HG03066 (cell line): ENCODE measurements around the gene RNF13.
"Not testable (repeated sequence)": the region's sequence is repeated elsewhere in the genome, so short reads cannot be mapped to it uniquely, and the experiment has no call there.

Experiments
- ATAC-seq: cut with Tn5 transposase; IDR thresholded peaks from one replicate; pipeline ENCODE4 v1.9.1; 2021; ENCODE audit warnings: low read depth; ENCODE audit not compliant: unreplicated experiment

Gene RNF13

DNA sequence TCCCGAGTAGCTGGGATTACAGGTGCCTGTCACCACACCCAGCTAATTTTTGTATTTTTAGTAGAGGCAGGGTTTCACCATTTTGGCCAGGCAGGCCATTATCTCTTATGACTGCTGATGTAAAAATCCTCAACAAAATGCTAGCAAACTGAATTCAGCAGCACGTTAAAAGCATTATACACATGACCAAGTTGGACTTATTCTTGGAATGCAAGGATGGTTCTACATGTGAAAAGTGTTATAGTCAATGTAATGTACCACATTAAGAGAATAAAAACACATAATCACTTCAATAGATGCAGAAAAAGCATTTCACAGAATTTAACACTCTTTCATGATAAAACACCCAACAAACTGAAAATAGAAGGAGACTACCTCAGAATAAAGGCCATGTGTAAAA is 20.2 kb downstream of the RNF13 start:
- no peak for ATAC-seq

DNA sequence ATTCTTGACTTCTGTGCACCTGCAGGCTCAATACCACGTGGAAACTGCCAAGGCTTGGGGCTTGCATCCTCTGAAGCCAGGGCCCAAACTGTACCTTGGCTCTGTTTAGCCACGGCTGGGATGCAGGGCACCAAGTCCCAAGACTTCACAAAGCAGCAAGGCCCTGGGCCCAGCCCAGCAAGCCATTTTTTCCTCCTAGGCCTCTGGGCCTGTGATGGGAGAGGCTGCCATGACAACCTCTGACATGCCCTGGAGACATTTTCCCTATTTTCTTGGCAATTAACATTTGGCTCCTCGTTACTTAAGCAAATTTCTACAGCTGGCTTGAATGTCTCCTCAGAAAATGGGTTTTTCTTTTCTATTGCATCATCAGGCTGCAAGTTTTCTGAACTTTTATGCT is 25.5 kb downstream of the RNF13 start:
- ATAC-seq = not testable (repeated sequence)

- ATAC-seq = not testable (repeated sequence)
Measured at GRCh38 chr3:149839469-149839868, 26.5 kb downstream of the RNF13 start.

GRCh38 chr3:149839896-149840295 is 26.9 kb downstream of the RNF13 start:
- ATAC-seq = no peak

DNA sequence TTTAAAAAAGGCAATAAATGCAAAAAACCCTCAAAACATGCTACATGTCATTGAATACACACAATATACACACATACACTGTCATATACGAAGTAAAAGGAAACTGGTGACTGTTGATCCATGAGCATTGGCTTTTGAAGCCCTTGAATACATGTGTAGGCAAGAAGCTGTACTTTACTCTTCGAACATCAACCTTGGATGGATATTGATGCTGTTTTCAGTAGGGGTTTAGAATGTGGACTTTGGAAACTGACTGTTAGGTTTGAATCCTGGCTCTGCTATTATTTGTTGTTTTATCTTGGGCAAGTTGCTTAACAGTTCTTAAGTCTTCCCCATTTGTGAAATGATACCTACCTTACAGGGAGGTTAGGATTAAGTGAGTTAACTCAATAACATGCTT is 30.5 kb downstream of the RNF13 start:
- ATAC-seq = no peak

DNA sequence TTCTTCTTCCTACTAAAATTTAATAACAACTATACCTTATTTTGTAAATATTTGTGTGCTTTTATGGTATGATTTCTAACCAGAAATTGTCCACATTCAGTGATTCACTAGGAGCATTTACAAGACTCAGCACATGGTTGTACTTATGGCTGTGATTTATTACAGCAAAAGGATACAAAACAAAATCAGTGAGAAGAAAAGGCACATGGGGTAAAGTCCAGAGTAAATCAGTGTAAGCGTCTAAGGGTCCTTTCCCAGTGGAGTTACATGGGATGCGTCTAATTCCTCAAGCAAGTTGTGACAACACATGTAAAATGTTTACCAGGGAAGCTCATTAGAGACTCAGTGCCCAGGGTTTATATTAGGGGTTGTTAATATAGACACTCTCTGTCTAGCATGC is 31.1 kb downstream of the RNF13 start:
- ATAC-seq = no peak

DNA sequence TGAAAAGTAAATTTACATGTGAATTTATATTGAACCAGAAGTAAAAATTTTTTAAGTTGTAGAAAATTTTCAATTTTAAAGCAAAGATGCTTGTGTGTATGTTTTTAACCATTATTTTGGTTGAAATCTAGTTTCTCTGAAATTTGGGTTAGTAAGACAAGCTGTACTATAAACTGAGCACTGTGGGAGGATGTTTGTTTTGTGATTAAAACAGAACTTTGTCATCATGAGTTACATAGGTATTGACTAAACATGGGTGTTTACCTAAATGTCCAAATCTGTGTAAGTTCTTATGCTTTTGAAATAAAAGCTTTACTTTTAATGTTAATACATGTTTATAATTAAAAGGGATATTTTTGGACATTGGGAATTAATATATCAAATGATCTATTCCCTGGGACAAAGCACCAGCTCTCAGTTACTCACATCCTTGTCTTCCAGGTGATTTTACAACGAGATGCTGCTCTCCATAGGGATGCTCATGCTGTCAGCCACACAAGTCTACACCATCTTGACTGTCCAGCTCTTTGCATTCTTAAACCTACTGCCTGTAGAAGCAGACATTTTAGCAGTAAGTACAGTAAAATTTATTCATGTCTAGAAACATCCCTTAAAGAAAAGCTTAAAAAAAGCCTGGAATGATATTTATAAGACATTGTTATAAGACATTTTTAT is 32.7 kb downstream of the RNF13 start:
- no peak for ATAC-seq

DNA sequence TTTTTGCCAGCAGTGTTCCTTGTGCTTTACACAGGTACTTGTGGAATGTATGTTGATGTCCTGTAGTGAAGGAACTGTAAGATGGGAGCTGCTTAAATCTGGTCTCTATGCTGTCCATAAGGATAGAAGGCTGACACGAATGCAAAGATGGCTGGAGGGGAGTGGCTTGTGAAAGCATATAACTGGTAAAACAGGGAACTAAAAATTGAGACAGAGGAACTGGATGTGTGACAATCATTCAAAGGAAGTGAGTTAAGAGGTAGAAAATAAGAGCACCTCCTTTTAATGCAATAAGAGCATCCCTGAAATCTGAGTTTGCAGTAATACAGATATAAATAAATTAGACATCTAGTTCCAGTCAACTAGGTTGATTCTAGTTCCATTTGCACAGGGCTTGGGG is 35.2 kb downstream of the RNF13 start:
- ATAC-seq = no peak

GRCh38 chr3:149848688-149849087 is 35.7 kb downstream of the RNF13 start:
- no peak for ATAC-seq

DNA sequence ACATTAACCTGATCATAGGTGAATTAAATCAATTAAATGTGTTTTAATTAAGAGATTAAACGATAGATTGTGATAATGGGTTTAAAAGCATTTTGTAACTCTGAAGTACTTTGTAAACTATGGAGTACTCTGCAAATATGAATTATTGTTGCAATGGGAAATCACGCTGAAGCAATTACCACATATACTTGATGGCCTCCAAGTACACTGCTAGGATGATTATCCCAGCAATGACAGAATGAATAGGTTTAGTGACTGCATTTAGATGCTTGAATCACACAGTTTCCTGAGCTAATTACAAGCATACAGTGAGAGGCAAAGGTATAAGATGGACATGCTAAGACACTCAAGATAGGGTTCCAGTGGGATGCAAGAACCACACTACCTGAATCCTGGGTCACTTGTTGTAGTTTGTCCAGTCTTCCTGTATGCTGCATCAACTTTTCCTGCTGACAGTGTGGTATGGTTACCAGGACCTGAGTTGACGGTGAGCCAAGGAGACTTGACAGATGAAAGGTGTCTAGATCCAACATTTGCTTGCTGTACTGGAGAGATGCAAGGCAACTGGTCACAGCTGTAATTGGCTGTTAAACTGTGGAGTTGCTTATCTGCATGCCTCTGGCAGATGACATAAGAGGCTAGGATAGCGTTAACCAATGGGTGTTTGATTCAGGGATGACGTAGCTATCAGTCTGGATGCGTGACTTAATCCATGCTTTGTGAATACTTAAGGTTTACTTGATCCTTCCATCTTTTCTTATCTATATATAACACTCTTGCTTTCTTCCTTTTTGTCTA is 38.0 kb downstream of the RNF13 start:
- no peak for ATAC-seq

- no peak for ATAC-seq
Measured at GRCh38 chr3:149858911-149859310, 45.9 kb downstream of the RNF13 start.

DNA sequence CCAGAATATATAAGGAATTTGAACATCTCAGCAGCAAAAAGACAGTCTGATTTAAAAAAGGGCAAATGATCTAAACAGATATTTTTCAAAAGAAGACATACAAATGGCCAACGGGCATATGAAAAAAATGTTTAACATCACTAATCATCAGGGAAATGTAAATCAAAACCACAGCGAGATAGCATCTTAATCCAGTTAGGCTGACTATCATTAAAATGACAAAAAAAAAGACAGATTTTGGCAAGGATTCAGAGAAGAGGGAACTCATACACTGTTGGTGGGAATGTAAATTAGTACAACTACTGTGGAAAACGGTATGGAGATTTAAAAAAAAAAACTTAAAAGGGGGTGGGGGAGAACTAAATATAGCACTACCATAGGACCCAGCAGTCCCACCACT is 47.9 kb downstream of the RNF13 start:
- no peak for ATAC-seq

DNA sequence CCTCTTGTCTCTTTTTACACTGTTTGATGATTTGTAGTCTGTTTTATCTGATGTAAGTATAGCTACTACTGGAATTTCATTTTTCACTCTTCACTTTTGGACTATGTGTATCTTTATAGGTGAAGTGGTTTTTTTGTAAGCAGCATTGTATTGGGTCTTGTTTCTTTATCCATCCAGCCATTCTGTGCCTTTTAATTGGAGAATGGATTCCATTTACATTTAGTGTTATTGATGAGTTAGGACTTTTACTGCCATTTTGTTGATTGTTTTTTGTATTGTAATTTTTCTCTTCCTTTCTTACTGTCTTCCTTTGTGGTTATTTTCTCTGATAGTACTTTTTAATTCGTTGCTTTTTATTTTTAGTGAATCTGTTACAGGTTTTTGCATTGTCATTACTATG is 54.5 kb downstream of the RNF13 start:
- ATAC-seq = no peak

DNA sequence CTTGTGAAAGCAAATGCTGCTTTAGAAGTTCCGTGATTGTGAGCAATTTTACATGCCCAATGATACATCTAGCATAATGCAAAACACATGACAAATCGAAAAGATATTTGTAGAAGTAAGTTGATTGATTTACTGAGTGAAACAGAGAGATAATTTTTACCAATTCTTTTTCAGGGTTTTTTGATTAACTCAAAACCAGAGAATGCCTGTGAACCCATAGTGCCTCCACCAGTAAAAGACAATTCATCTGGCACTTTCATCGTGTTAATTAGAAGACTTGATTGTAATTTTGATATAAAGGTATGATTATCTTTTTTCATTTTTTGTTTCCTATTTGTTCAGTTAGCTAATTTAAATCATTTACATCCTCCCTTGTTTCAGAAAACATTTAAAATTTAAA is 58.8 kb downstream of the RNF13 start:
- ATAC-seq = no peak

DNA sequence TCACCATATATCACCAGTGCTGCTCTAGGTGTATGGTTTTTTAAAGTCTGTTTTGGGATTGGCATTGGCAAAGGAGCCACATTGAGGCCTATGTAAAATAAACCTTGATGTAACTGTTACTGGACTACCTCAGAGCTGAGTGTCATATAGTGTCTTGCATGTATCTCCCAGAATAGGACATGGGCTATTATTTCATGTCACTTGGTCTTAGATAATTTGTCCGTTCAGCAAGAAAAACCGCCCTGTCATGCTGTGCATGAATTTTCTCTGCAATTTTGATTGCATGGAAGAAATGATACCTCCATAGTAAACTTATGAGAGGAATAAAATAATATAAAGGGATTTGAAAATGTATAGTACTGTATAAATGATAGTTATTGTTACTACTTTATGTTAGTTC is 59.6 kb downstream of the RNF13 start:
- ATAC-seq = no peak

DNA sequence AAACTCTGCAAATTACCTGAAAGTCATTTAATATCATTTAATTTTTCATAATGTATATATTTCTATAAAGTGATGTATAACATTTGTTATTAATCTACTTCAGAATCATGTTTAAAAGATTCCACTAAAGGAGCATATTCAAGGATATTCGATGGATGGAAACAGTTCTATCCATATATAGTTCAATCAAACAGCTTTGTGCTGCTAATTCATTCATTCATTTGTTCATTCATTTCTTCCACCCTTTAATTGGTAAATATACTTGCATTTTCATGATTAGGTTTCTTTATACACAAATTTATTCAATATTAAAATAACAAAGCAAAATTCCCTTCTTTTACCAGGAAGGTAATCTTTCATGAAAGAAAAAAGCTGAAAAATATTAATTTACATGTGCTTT is 64.7 kb downstream of the RNF13 start:
- ATAC-seq = no peak

DNA sequence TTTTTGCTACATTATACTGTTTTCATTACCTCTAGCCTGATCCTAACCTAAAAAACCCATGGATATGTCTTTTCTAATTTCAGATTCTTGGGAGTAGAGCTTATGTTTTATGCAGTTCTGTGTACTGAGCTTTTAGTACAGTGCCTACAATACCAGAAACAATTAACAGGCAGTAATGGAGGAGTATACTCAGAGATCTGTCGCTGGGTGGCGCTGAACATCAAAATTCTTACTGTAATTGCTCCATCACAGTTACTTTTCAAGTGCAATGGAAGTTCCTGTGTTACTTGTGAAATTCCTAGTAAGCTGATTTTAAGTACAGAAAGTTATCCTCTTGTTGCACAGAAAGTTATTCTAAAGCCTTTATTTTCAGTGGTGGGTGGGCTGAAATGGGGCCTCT is 66.9 kb downstream of the RNF13 start:
- no peak for ATAC-seq

- ATAC-seq = no peak
Measured at GRCh38 chr3:149881879-149882278, 68.9 kb downstream of the RNF13 start.

DNA sequence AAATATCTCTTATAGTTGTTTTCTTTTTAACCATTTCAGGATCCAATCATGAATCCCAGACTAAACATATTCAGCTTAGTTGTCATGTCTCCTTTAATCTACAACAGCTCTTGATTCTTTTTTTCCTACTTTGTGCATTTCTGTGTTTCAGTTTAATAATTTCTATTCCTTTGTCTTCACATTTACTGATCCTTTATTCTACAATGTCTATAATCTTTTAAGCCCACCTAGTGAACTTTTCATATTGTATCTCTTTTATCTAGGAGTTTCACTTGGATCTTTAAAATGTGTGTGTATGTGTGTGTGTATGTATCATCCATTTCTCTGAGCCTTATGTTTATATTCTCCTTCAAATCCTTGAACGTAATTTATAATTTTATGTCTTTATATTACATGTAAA is 70.1 kb downstream of the RNF13 start:
- ATAC-seq = no peak

- not testable (repeated sequence) for ATAC-seq
Measured at GRCh38 chr3:149883860-149884259, 70.8 kb downstream of the RNF13 start.

GRCh38 chr3:149884848-149885247 is 71.8 kb downstream of the RNF13 start:
- not testable (repeated sequence) for ATAC-seq

DNA sequence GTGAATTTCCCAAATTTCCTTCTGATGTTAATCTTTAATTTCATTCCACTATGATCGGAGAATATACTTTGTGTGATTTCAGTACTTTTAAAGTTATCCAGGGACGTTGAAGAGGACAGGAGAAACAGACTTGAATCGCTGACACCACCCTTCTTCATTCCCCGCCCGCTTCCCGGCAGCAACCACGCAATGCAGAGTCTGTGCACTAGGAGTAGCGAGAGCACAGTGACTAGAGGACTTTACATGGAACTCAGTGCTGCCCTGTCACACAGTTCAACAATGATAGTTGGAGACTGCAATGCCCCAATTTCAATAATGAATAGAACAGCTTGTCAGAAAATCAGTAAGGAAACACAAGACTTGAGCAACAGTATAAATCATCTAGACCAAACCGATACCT is 73.9 kb downstream of the RNF13 start:
- no peak for ATAC-seq
